Fibroblast of lung (primary cell): ENCODE results near the gene SEZ6L. TPM values are rescaled to one million over a fixed set of nuclear protein-coding genes. Genes with fewer than 3 reads are reported as not detected.

ENCODE experiments used
- DNase-seq, 2 donors: peaks; one replicate each; pipeline versions ENCODE4 v3.0.0 to v3.0.0-alpha.2; 2010; ENCODE audit warnings: low read depth in 2 of 2
- H2AFZ ChIP-seq: 2 replicates; pipeline ENCODE4 v1.5.1; 2012; ENCODE audit warnings: low read length, control low read depth, inconsistent platforms
- H3K27ac ChIP-seq: 2 replicates; pipeline ENCODE4 v1.5.1; 2011; ENCODE audit warnings: low read length, control low read depth; ENCODE audit not compliant: insufficient read depth
- H3K27me3 ChIP-seq: 2 replicates; pipeline ENCODE4 v1.5.1; 2011; ENCODE audit warnings: mild to moderate bottlenecking, low read length; ENCODE audit not compliant: control insufficient read depth, insufficient read depth
- H3K36me3 ChIP-seq: 2 replicates; pipeline ENCODE4 v1.5.1; 2011; ENCODE audit warnings: low read length; ENCODE audit not compliant: control insufficient read depth, insufficient read depth
- H3K4me1 ChIP-seq: 2 replicates; pipeline ENCODE4 v1.5.1; 2011; ENCODE audit warnings: low read length; ENCODE audit not compliant: control insufficient read depth, insufficient read depth; ENCODE audit errors: extremely low read depth
- H3K4me2 ChIP-seq: 2 replicates; pipeline ENCODE4 v1.5.1; 2011; ENCODE audit warnings: low read length, control low read depth; ENCODE audit not compliant: insufficient read depth; ENCODE audit errors: extremely low read depth
- H3K4me3 ChIP-seq, 4 experiments: fragments of 200-600 bp in 1 of 4; sonication (generic) in 1 of 4; replicated peaks in 1 of 4; 2 replicates each; pipeline ENCODE4 v1.5.1; 2011 to 2016; ENCODE audit warnings: low read length in 4 of 4, low read depth in 3 of 4, mild to moderate bottlenecking in 3 of 4, control low read depth in 2 of 4, inconsistent platforms in 1 of 4, mixed read lengths in 1 of 4; ENCODE audit not compliant: insufficient read depth in 1 of 4; ENCODE audit errors: control extremely low read depth in 1 of 4
- H3K79me2 ChIP-seq: 2 replicates; pipeline ENCODE4 v1.5.1; 2012; ENCODE audit warnings: mild to moderate bottlenecking, low read length, inconsistent platforms; ENCODE audit not compliant: control insufficient read depth, insufficient read depth
- H3K9ac ChIP-seq: 2 replicates; pipeline ENCODE4 v1.5.1; 2011; ENCODE audit warnings: mild to moderate bottlenecking, low read length, control low read depth; ENCODE audit not compliant: insufficient read depth
- H3K9me3 ChIP-seq: 2 replicates; pipeline ENCODE4 v1.5.1; 2012; ENCODE audit warnings: low read depth, low read length; ENCODE audit not compliant: control insufficient read depth, insufficient read depth
- H4K20me1 ChIP-seq: 2 replicates; pipeline ENCODE4 v1.5.1; 2011; ENCODE audit warnings: low read length; ENCODE audit not compliant: control insufficient read depth, insufficient read depth; ENCODE audit errors: extremely low read depth
- EZH2 ChIP-seq: IDR thresholded peaks from 2 replicates; pipeline ENCODE4 v1.5.1; 2012; ENCODE audit warnings: low read length, control low read depth, mild to moderate bottlenecking; ENCODE audit errors: missing control alignments
- polyA plus RNA-seq, 2 donors: library from polyadenylated mRNA; depleted of rRNA in 1 of 2; stranded (reverse) in 1 of 2; unstranded in 1 of 2; fragments of >200 nt; gene quantifications; 2 replicates each; pipeline ENCODE4 v1.2.1, GENCODE V29; 2011 to 2012; ENCODE audit warnings: missing spikeins in 1 of 2
- total RNA-seq: library from RNA; depleted of rRNA; stranded (reverse); fragments of >200 nt; gene quantifications from 2 replicates; pipeline ENCODE4 v1.2.1, GENCODE V29; 2014
- TF ChIP-seq, protein P1 (sequence below), 2 donors: IDR thresholded peaks in 1 of 2; conservative IDR thresholded peaks in 1 of 2; 1 replicate in 1 of 2; 2 replicates in 1 of 2; pipeline ENCODE4 v1.5.1; 2011 to 2012; ENCODE audit warnings: low read length in 2 of 2, control low read depth in 1 of 2, inconsistent platforms in 1 of 2, low read depth in 1 of 2, mild to moderate bottlenecking in 1 of 2

Gene SEZ6L
- total and polyA plus RNA-seq, 2 donors (not counting 1 experiment from before 2014, with no cell fraction given), result not detected

DNA sequence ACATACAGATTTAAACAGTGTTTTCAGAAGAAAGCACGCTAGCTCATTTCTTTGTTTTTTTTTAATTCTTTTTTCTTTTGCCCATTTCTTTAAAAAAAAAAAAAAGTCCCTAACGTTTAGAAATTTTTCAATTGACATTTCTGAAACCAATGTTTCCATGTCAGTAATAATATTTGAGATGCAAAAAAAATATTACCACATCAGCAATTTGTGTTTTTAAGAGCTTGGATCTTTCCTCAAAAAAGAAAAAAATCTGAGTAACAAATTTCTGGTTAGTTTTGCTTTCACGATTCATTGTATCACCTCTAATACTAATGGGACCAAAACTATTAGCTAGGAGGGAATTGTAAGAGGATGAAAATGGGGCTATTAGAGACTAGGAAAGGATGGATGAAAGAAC is 219.9 kb downstream of the SEZ6L start:
- Histone ChIP-seq H2AFZ (no peak overlapping the region), H3K36me3 (no peaks in the 10 kb centered on the region), H3K9me3 (no peaks in the 10 kb centered on the region), H3K4me3 (no peak overlapping the region), H3K9ac (no peak overlapping the region), H3K27me3 (no peaks in the 10 kb centered on the region), H3K4me2 (no peak overlapping the region), H3K27ac (no peak overlapping the region), H3K79me2 (no peaks in the 10 kb centered on the region), H4K20me1 (no peaks in the 10 kb centered on the region), H3K4me1 (no peaks in the 10 kb centered on the region)
- no peak for TF ChIP-seq EZH2
- TF ChIP-seq, protein P1, sequence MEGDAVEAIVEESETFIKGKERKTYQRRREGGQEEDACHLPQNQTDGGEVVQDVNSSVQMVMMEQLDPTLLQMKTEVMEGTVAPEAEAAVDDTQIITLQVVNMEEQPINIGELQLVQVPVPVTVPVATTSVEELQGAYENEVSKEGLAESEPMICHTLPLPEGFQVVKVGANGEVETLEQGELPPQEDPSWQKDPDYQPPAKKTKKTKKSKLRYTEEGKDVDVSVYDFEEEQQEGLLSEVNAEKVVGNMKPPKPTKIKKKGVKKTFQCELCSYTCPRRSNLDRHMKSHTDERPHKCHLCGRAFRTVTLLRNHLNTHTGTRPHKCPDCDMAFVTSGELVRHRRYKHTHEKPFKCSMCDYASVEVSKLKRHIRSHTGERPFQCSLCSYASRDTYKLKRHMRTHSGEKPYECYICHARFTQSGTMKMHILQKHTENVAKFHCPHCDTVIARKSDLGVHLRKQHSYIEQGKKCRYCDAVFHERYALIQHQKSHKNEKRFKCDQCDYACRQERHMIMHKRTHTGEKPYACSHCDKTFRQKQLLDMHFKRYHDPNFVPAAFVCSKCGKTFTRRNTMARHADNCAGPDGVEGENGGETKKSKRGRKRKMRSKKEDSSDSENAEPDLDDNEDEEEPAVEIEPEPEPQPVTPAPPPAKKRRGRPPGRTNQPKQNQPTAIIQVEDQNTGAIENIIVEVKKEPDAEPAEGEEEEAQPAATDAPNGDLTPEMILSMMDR (conservative IDR thresholded peaks at IDR 0.05 in 1 of 2, IDR thresholded peaks at IDR 0.05 in 1 of 2; ENCODE audit: low read depth in 1 of 2, low read length in 2 of 2), result no peak
- no peak for DNase-seq

DNA sequence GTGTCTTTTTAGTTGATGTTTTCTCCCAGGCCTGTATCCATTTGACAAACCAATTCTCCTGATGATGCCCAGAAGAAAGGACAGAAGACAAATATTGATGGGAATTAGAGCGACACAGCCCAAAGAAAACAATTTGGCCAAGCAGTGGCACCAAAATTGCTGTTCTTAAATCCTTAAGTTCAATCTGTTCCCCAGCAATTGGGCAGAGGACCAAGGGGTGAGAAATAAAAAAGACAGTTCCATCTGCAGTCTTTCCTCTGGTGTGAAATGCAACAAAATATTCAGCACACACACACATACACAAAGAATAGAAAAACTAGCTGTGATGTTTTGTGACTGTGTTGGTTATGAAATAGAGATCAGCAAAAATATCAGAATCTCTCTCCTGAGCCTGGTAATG is 221.8 kb downstream of the SEZ6L start:
- Histone ChIP-seq H3K27ac (no peak overlapping the region), H3K36me3 (no peaks in the 10 kb centered on the region), H2AFZ (no peak overlapping the region), H3K9ac (no peak overlapping the region), H3K4me2 (no peak overlapping the region), H4K20me1 (no peaks in the 10 kb centered on the region), H3K27me3 (no peaks in the 10 kb centered on the region), H3K79me2 (no peaks in the 10 kb centered on the region), H3K4me3 (no peak overlapping the region), H3K9me3 (no peaks in the 10 kb centered on the region), H3K4me1 (no peaks in the 10 kb centered on the region)
- TF ChIP-seq, protein P1 (conservative IDR thresholded peaks at IDR 0.05 in 1 of 2, IDR thresholded peaks at IDR 0.05 in 1 of 2; ENCODE audit: low read depth in 1 of 2, low read length in 2 of 2), result no peak
- TF ChIP-seq EZH2, result no peak
- no peak for DNase-seq

DNA sequence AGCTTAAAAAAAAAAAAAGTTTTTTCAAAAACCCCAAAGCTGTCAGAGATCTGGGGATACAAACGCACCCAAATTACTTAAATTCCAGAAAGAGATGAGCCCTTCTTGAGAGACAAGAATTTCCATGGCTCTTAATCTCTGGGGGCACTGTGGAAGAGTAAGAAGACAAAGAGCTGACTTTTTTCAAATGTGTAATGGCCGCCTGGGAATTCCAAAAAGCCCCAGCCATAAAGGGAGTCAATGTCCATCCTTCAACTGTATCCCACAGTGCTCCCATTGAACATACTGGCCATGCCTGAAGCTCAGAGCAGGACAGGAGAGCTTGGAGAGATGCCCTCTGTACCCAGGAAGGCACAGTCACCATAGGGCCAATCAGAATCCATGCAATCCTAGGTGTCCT is 222.4 kb downstream of the SEZ6L start:
- Histone ChIP-seq H3K79me2 (no peaks in the 10 kb centered on the region), H3K36me3 (no peaks in the 10 kb centered on the region), H3K27me3 (no peaks in the 10 kb centered on the region), H3K4me2 (no peak overlapping the region), H2AFZ (no peak overlapping the region), H3K9ac (no peak overlapping the region), H4K20me1 (no peaks in the 10 kb centered on the region), H3K9me3 (no peaks in the 10 kb centered on the region), H3K4me1 (no peaks in the 10 kb centered on the region), H3K27ac (no peak overlapping the region), H3K4me3 (no peak overlapping the region)
- TF ChIP-seq EZH2, result no peak
- TF ChIP-seq, protein P1 (conservative IDR thresholded peaks at IDR 0.05 in 1 of 2, IDR thresholded peaks at IDR 0.05 in 1 of 2; ENCODE audit: low read depth in 1 of 2, low read length in 2 of 2), result no peak
- no peak for DNase-seq
